SK-N-SH treated with all-trans-retinoic acid at 6 μM for 48 hours (cell line): Measurements from ENCODE around the gene AGBL1.

ENCODE experiments used
- ATAC-seq: fragments of 200-7000 bp; cut with Tn5 transposase; 3 replicates; pipeline ENCODE4 v1.9.1; 2020; ENCODE audit warnings: mild to moderate bottlenecking, moderate library complexity
- ARNTL ChIP-seq: fragments of 450-650 bp; formaldehyde crosslinking; IDR thresholded peaks from 2 replicates; pipeline ENCODE4 v1.5.0; 2020; ENCODE audit warnings: low read depth, mild to moderate bottlenecking, moderate library complexity, borderline replicate concordance
- BACH2 ChIP-seq: fragments of 250-450 bp; sonication (Bioruptor Pico); IDR thresholded peaks from 2 replicates; pipeline ENCODE4 v1.9.0; 2021; ENCODE audit warnings: mild to moderate bottlenecking, borderline replicate concordance
- CREB5 ChIP-seq: fragments of 250-450 bp; sonication (Bioruptor Pico); IDR thresholded peaks from 2 replicates; pipeline ENCODE4 v1.5.1; 2020; ENCODE audit warnings: low read depth, mild to moderate bottlenecking, moderate library complexity
- CSDC2 ChIP-seq: fragments of 250-450 bp; sonication (Bioruptor Pico); IDR thresholded peaks from 2 replicates; pipeline ENCODE4 v1.5.0; 2020; ENCODE audit warnings: mild to moderate bottlenecking, moderate library complexity
- CSRNP3 ChIP-seq: fragments of 250-450 bp; sonication (Bioruptor Pico); IDR thresholded peaks from 2 replicates; pipeline ENCODE4 v1.5.1; 2021; ENCODE audit warnings: mild to moderate bottlenecking, moderate library complexity
- ESRRG ChIP-seq: fragments of 250-450 bp; sonication (Bioruptor Pico); IDR thresholded peaks from 2 replicates; pipeline ENCODE4 v1.6.1; 2021; ENCODE audit warnings: mild to moderate bottlenecking
- ISL1 ChIP-seq: fragments of 250-450 bp; sonication (Bioruptor Pico); IDR thresholded peaks from 2 replicates; pipeline ENCODE4 v2.1.2; 2022; ENCODE audit warnings: mild to moderate bottlenecking, moderate library complexity
- OSR1 ChIP-seq: fragments of 250-450 bp; sonication (Bioruptor Pico); IDR thresholded peaks from 2 replicates; pipeline ENCODE4 v1.8.0; 2022; ENCODE audit warnings: moderate library complexity, mild to moderate bottlenecking, inconsistent platforms
- PATZ1 ChIP-seq: fragments of 250-450 bp; sonication (Bioruptor Pico); IDR thresholded peaks from 2 replicates; pipeline ENCODE4 v1.8.0; 2020; ENCODE audit warnings: mild to moderate bottlenecking, moderate library complexity, borderline replicate concordance
- POU6F1 ChIP-seq: fragments of 250-450 bp; sonication (Bioruptor Pico); IDR thresholded peaks from 2 replicates; pipeline ENCODE4 v1.8.0; 2021; ENCODE audit warnings: low read depth, mild to moderate bottlenecking, moderate library complexity, borderline replicate concordance
- PPARA ChIP-seq: fragments of 250-450 bp; sonication (Bioruptor Pico); IDR thresholded peaks from 2 replicates; pipeline ENCODE4 v1.5.0; 2020; ENCODE audit warnings: mild to moderate bottlenecking, borderline replicate concordance
- RARB ChIP-seq: fragments of 250-450 bp; sonication (Bioruptor Pico); IDR thresholded peaks from 2 replicates; pipeline ENCODE4 v1.8.0; 2021; ENCODE audit warnings: mild to moderate bottlenecking, moderate library complexity
- SNAI2 ChIP-seq: fragments of 250-450 bp; sonication (Bioruptor Pico); IDR thresholded peaks from 2 replicates; pipeline ENCODE4 v1.5.0; 2020; ENCODE audit warnings: mild to moderate bottlenecking, moderate library complexity
- TCF4 ChIP-seq: fragments of 250-450 bp; sonication (Bioruptor Pico); IDR thresholded peaks from 2 replicates; pipeline ENCODE4 v1.8.0; 2021; ENCODE audit warnings: mild to moderate bottlenecking, moderate library complexity, borderline replicate concordance
- TOX ChIP-seq: fragments of 250-450 bp; sonication (Bioruptor Pico); IDR thresholded peaks from 2 replicates; pipeline ENCODE4 v1.8.0; 2021; ENCODE audit warnings: mild to moderate bottlenecking, moderate library complexity, borderline replicate concordance
- TSHZ2 ChIP-seq: fragments of 250-450 bp; sonication (Bioruptor Pico); IDR thresholded peaks from 2 replicates; pipeline ENCODE4 v1.5.0; 2020; ENCODE audit warnings: mild to moderate bottlenecking, moderate library complexity
- ZC3H10 ChIP-seq: fragments of 250-450 bp; sonication (Bioruptor Pico); IDR thresholded peaks from 2 replicates; pipeline ENCODE4 v1.5.1; 2021; ENCODE audit warnings: mild to moderate bottlenecking, moderate library complexity
- ZFP3 ChIP-seq: fragments of 250-450 bp; sonication (Bioruptor Pico); IDR thresholded peaks from 2 replicates; pipeline ENCODE4 v1.5.0; 2020; ENCODE audit warnings: mild to moderate bottlenecking, moderate library complexity
- ZFP30 ChIP-seq: fragments of 450-650 bp; formaldehyde crosslinking; IDR thresholded peaks from 2 replicates; pipeline ENCODE4 v1.5.0; 2022; ENCODE audit warnings: mild to moderate bottlenecking, moderate library complexity
- ZNF565 ChIP-seq: fragments of 450-650 bp; formaldehyde crosslinking; conservative IDR thresholded peaks from 2 replicates; pipeline ENCODE4 v1.5.0; 2020; ENCODE audit warnings: low read depth, mild to moderate bottlenecking, moderate library complexity
- ZNF70 ChIP-seq: fragments of 450-650 bp; formaldehyde crosslinking; IDR thresholded peaks from 2 replicates; pipeline ENCODE4 v1.5.0; 2020; ENCODE audit warnings: mild to moderate bottlenecking, moderate library complexity
- ZNF8 ChIP-seq: fragments of 450-650 bp; formaldehyde crosslinking; IDR thresholded peaks from 2 replicates; pipeline ENCODE4 v1.5.0; 2020; ENCODE audit warnings: mild to moderate bottlenecking, moderate library complexity

AGBL1 gene

GRCh38 chr15:86664581-86664980 is 584.9 kb downstream of the AGBL1 start:
- no peak for ATAC-seq
- TF ChIP-seq PPARA (CRISPR knock-in tag) = no peak
- TF ChIP-seq ZFP3 (CRISPR knock-in tag) = no peak
- TF ChIP-seq RARB (CRISPR knock-in tag) = no peak
- no peak for TF ChIP-seq SNAI2 (CRISPR knock-in tag)
- TF ChIP-seq OSR1 = no peak
- no peak for TF ChIP-seq ARNTL (CRISPR knock-in tag)
- TF ChIP-seq ZNF8 (CRISPR knock-in tag) = no peak
- no peak for TF ChIP-seq CREB5 (CRISPR knock-in tag)
- TF ChIP-seq ISL1 (CRISPR knock-in tag) = no peak

- no peak for TF ChIP-seq TSHZ2 (CRISPR knock-in tag)
- no peak for TF ChIP-seq PPARA (CRISPR knock-in tag)
- TF ChIP-seq ZC3H10 = no peak
- no peak for TF ChIP-seq BACH2 (CRISPR knock-in tag)
- no peak for TF ChIP-seq ZFP3 (CRISPR knock-in tag)
- TF ChIP-seq ZNF565 (CRISPR knock-in tag) = no peak
- TF ChIP-seq RARB (CRISPR knock-in tag) = no peak
- no peak for TF ChIP-seq ARNTL (CRISPR knock-in tag)
- TF ChIP-seq SNAI2 (CRISPR knock-in tag) = no peak
- TF ChIP-seq OSR1 = no peak
- TF ChIP-seq TCF4 (CRISPR knock-in tag) = no peak
- TF ChIP-seq CSDC2 (CRISPR knock-in tag) = no peak
- TF ChIP-seq ESRRG (CRISPR knock-in tag) = no peak
- TF ChIP-seq TOX (CRISPR knock-in tag) = no peak
- TF ChIP-seq CREB5 (CRISPR knock-in tag) = no peak
- no peak for TF ChIP-seq PATZ1 (CRISPR knock-in tag)
- no peak for TF ChIP-seq ZFP30 (CRISPR knock-in tag)
- no peak for TF ChIP-seq ZNF70
- TF ChIP-seq POU6F1 (CRISPR knock-in tag) = no peak
- no peak for ATAC-seq
Measured at GRCh38 chr15:86676002-86676401, 596.3 kb downstream of the AGBL1 start.

GRCh38 chr15:86677278-86677677 is 597.6 kb downstream of the AGBL1 start:
- ATAC-seq = no peak
- TF ChIP-seq TCF4 (CRISPR knock-in tag) (no peak), SNAI2 (CRISPR knock-in tag) (no peak), ZC3H10 (no peak), ZNF565 (CRISPR knock-in tag) (no peak), ARNTL (CRISPR knock-in tag) (no peak), CSRNP3 (CRISPR knock-in tag) (no peak), CREB5 (CRISPR knock-in tag) (no peak), TSHZ2 (CRISPR knock-in tag) (no peak), TOX (CRISPR knock-in tag) (no peak)
